GM12872 (cell line): ENCODE measurements around the gene CATSPER3.

Experiments used
- CTCF ChIP-seq: IDR thresholded peaks from 3 replicates; pipeline ENCODE4 v1.5.1; 2011; ENCODE audit warnings: low read depth, mild to moderate bottlenecking, low read length, moderate library complexity; ENCODE audit not compliant: insufficient read depth

Gene CATSPER3

GRCh38 chr5:134967607-134968006 lies at the start of gene CATSPER3:
CATSPER3 (plus strand) TSS chr5:134967907; CDS start chr5:134967992, 85 bp downstream.
- no peak for TF ChIP-seq CTCF

GRCh38 chr5:134918861-134919260 lies 48.8 kb upstream of the CATSPER3 start:
- no peak for TF ChIP-seq CTCF

GRCh38 chr5:134920848-134921575 lies 46.7 kb upstream of the CATSPER3 start:
- TF ChIP-seq CTCF = no peak

- no peak for TF ChIP-seq CTCF
These were observed 35.2 kb upstream of the CATSPER3 start for GRCh38 chr5:134932508-134932907.

GRCh38 chr5:134934202-134934601 lies 33.5 kb upstream of the CATSPER3 start:
- no peak for TF ChIP-seq CTCF

GRCh38 chr5:134935711-134936602 lies 31.8 kb upstream of the CATSPER3 start:
- no peak for TF ChIP-seq CTCF

- TF ChIP-seq CTCF = no peak
These were observed 30.2 kb upstream of the CATSPER3 start for GRCh38 chr5:134937526-134937925.
